Duodenal mucosa (tissue), 2 donors: Measurements from ENCODE around the gene PLEKHB2.
"Not testable (repeated sequence)": the region's sequence is repeated elsewhere in the genome, so short reads cannot be mapped to it uniquely, and the experiment has no call there.

Experiments
- H3K27ac ChIP-seq: one replicate; pipeline ENCODE4 v1.7.0; 2013; ENCODE audit warnings: low read depth, low read length
- H3K27me3 ChIP-seq, 2 donors: one replicate each; pipeline ENCODE4 v1.7.0; 2013; ENCODE audit warnings: low read length in 2 of 2, control low read depth in 1 of 2; ENCODE audit not compliant: insufficient read depth in 2 of 2, control insufficient read depth in 1 of 2
- H3K36me3 ChIP-seq, 2 donors: one replicate each; pipeline ENCODE4 v1.7.0; 2013; ENCODE audit warnings: low read length in 2 of 2, control low read depth in 1 of 2; ENCODE audit not compliant: insufficient read depth in 2 of 2, control insufficient read depth in 1 of 2
- H3K4me1 ChIP-seq, 2 donors: one replicate each; pipeline ENCODE4 v1.7.0; 2013; ENCODE audit warnings: low read length in 2 of 2, control low read depth in 1 of 2; ENCODE audit not compliant: insufficient read depth in 2 of 2, control insufficient read depth in 1 of 2
- H3K4me3 ChIP-seq, 2 donors: one replicate each; pipeline ENCODE4 v1.7.0; 2013; ENCODE audit warnings: low read length in 2 of 2, low read depth in 1 of 2
- H3K9ac ChIP-seq, 2 donors: one replicate each; pipeline ENCODE4 v1.7.0; 2013; ENCODE audit warnings: low read length in 2 of 2, low read depth in 1 of 2
- H3K9me3 ChIP-seq, 2 donors: one replicate each; pipeline ENCODE4 v1.7.0; 2013; ENCODE audit warnings: low read length in 2 of 2, control low read depth in 1 of 2; ENCODE audit not compliant: control insufficient read depth in 1 of 2

The PLEKHB2 gene

GRCh38 chr2:131068172-131068571 is 37.0 kb upstream of the PLEKHB2 start:
- H3K9me3 ChIP-seq, H3K4me3 ChIP-seq, H3K27me3 ChIP-seq, H3K9ac ChIP-seq, H3K4me1 ChIP-seq, H3K27ac ChIP-seq: not testable (repeated sequence)
- H3K36me3 ChIP-seq = peaks cover 16 to 60% of the 10 kb centered on the region in 2 donors

GRCh38 chr2:131075578-131075977 is 29.6 kb upstream of the PLEKHB2 start:
- not testable (repeated sequence) for H3K9ac ChIP-seq, H3K27ac ChIP-seq, H3K9me3 ChIP-seq, H3K4me3 ChIP-seq, H3K27me3 ChIP-seq
- peaks cover 7 to 12% of the 10 kb centered on the region in 2 donors for H3K4me1 ChIP-seq
- peaks cover 30 to 86% of the 10 kb centered on the region in 2 donors for H3K36me3 ChIP-seq

- Histone ChIP-seq H3K9me3 (no peaks in the 10 kb centered on the region), H3K4me1 (peaks cover 7 to 12% of the 10 kb centered on the region in 2 donors), H3K4me3 (no peak overlapping the region), H3K36me3 (peaks cover 27 to 86% of the 10 kb centered on the region in 2 donors), H3K9ac (no peak overlapping the region), H3K27ac (no peak overlapping the region), H3K27me3 (no peaks in the 10 kb centered on the region)
These were observed 28.4 kb upstream of the PLEKHB2 start for GRCh38 chr2:131076707-131077106.

GRCh38 chr2:131077182-131077846 is 27.8 kb upstream of the PLEKHB2 start:
- no peak overlapping the region for H3K27ac ChIP-seq
- H3K4me1 ChIP-seq = peaks cover 7 to 12% of the 10 kb centered on the region in 2 donors
- H3K9ac ChIP-seq = no peak overlapping the region
- no peak overlapping the region for H3K4me3 ChIP-seq
- no peaks in the 10 kb centered on the region for H3K9me3 ChIP-seq
- no peaks in the 10 kb centered on the region for H3K27me3 ChIP-seq
- H3K36me3 ChIP-seq = peaks cover 31 to 86% of the 10 kb centered on the region in 2 donors

- peaks cover 35 to 80% of the 10 kb centered on the region in 2 donors for H3K36me3 ChIP-seq
- H3K27me3 ChIP-seq = no peaks in the 10 kb centered on the region
- no peak overlapping the region for H3K27ac ChIP-seq
- no peak overlapping the region for H3K4me3 ChIP-seq
- H3K4me1 ChIP-seq = peaks cover 7 to 12% of the 10 kb centered on the region in 2 donors
- H3K9me3 ChIP-seq = no peaks in the 10 kb centered on the region
- no peak overlapping the region for H3K9ac ChIP-seq
These were observed 27.2 kb upstream of the PLEKHB2 start for GRCh38 chr2:131077966-131078365.

- not testable (repeated sequence) for H3K4me3 ChIP-seq, H3K9me3 ChIP-seq, H3K27me3 ChIP-seq, H3K9ac ChIP-seq, H3K27ac ChIP-seq, H3K4me1 ChIP-seq
- H3K36me3 ChIP-seq = peaks cover 32 to 65% of the 10 kb centered on the region in 2 donors
These were observed 25.2 kb upstream of the PLEKHB2 start for GRCh38 chr2:131079931-131080330.

GRCh38 chr2:131081190-131081589 is 23.9 kb upstream of the PLEKHB2 start:
- Histone ChIP-seq H3K4me1 (peaks cover 5 to 6% of the 10 kb centered on the region in 2 donors), H3K27me3 (no peaks in the 10 kb centered on the region), H3K9me3 (no peaks in the 10 kb centered on the region), H3K27ac (no peak overlapping the region), H3K4me3 (no peak overlapping the region), H3K36me3 (peaks cover 31 to 70% of the 10 kb centered on the region in 2 donors), H3K9ac (no peak overlapping the region)

- H3K4me1 ChIP-seq = peaks cover 5 to 6% of the 10 kb centered on the region in 2 donors
- H3K9ac ChIP-seq = no peak overlapping the region
- no peaks in the 10 kb centered on the region for H3K9me3 ChIP-seq
- H3K27ac ChIP-seq = no peak overlapping the region
- H3K4me3 ChIP-seq = no peak overlapping the region
- peaks cover 20 to 54% of the 10 kb centered on the region in 2 donors for H3K36me3 ChIP-seq
- no peaks in the 10 kb centered on the region for H3K27me3 ChIP-seq
These were observed 19.5 kb upstream of the PLEKHB2 start for GRCh38 chr2:131085646-131086045.

GRCh38 chr2:131092458-131093005 is 12.6 kb upstream of the PLEKHB2 start:
- Histone ChIP-seq H3K4me3 (peak overlapping the region; percentile 86 to 90), H3K9me3 (no peaks in the 10 kb centered on the region), H3K27me3 (no peaks in the 10 kb centered on the region), H3K27ac (peak overlapping the region; percentile 98), H3K9ac (peak overlapping the region; percentile 76 to 87), H3K36me3 (peaks cover 4 to 13% of the 10 kb centered on the region in 2 donors), H3K4me1 (peaks cover 4 to 13% of the 10 kb centered on the region in 2 donors)

- Histone ChIP-seq H3K4me1 (peaks cover 4 to 13% of the 10 kb centered on the region in 2 donors), H3K4me3 (peak within 1 kb of the TSS; percentile 86 to 90), H3K27me3 (no peaks in the 10 kb centered on the region), H3K27ac (peak within 1 kb of the TSS; percentile 98), H3K36me3 (peaks cover 4 to 7% of the 10 kb centered on the region in 2 donors), H3K9me3 (no peaks in the 10 kb centered on the region), H3K9ac (peak within 1 kb of the TSS; percentile 76 to 87)
These were observed 12.0 kb upstream of the PLEKHB2 start, which contains the start of gene FAM168B for GRCh38 chr2:131093006-131093695. FAM168B (minus strand) TSS chr2:131093460; CDS start chr2:131082646, 10,814 bp downstream.
